ENCODE measurements around the gene NNT.

DNA sequence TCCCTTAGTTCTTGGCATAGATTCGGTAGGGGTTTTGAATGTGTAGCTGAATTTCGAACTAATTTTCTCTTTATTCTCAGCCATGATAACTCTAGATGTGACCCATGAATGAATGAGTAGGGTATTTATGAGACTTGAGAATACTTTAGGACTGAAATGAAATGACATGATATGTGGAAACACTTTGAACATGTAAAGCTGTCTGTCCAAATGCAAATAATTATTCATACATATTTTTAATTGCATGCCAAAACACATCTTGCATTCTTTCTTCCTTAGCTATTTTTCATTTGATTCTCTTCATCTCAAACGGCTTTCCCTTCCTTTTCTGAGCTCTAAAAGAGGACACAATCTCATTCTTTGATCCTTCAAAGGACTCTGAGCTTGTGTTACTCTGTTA, 3.4 kb downstream of the NNT start:
- TF ChIP-seq, protein P1, sequence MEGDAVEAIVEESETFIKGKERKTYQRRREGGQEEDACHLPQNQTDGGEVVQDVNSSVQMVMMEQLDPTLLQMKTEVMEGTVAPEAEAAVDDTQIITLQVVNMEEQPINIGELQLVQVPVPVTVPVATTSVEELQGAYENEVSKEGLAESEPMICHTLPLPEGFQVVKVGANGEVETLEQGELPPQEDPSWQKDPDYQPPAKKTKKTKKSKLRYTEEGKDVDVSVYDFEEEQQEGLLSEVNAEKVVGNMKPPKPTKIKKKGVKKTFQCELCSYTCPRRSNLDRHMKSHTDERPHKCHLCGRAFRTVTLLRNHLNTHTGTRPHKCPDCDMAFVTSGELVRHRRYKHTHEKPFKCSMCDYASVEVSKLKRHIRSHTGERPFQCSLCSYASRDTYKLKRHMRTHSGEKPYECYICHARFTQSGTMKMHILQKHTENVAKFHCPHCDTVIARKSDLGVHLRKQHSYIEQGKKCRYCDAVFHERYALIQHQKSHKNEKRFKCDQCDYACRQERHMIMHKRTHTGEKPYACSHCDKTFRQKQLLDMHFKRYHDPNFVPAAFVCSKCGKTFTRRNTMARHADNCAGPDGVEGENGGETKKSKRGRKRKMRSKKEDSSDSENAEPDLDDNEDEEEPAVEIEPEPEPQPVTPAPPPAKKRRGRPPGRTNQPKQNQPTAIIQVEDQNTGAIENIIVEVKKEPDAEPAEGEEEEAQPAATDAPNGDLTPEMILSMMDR (conservative IDR thresholded peaks at IDR 0.05 in 1 of 2, IDR thresholded peaks at IDR 0.05 in 1 of 2; ENCODE audit: extremely low read depth in 1 of 2, insufficient read depth in 1 of 2, low read depth in 1 of 2, low read length in 2 of 2), result no peak
- TF ChIP-seq EZH2 (IDR thresholded peaks at IDR 0.05; ENCODE audit: borderline replicate concordance, low read length), result no peak

Measured in mammary epithelial cell (primary cell).